IPS-NIHi7 (cell line): Measurements from ENCODE around the gene ASTN2.
A peak's percentile ranks its signal among the peaks of the same experiment; 100 is the strongest.

Experiments
- DNase-seq: peaks from one replicate; pipeline ENCODE4 v3.0.0; 2012; ENCODE audit warnings: mixed read lengths; ENCODE audit errors: extremely low spot score

The ASTN2 gene

DNA sequence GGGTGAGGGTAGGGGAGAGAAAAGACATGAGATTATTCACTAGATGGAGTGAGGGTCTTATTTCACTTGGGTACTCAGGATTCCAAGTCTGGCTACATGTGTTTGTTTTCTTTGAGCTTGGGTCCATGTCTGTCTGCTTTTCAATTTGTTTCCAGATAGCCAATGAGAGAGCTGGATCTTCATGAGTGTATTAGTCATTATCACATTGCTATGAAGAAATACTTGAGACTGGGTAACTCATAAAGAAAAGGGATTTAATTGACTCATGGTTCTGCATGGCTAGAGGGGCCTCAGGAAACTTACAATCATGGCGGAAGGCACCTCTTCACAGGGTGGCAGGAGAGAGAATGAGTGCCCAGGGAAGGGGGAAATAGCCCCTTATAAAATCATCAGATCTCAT is 924.5 kb downstream of the ASTN2 start:
- no peak for DNase-seq

DNA sequence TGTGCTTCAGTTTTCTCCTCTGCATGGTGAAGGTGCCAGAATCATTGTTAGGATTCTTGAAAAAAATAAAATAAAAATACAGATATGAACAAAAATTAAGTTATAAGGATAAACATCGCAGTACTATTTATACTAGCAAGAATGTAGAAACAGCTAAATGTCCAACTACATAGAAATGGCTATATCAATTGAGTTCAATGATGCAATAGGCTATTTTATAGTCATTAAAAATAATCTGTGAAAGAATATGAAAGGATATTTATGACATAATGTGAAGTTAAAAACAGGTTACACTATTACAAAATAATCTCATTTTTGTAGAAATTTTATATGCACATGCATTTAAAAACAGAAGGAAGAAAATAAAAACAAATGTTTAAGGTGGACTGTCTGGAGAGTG is 926.5 kb downstream of the ASTN2 start:
- no peak for DNase-seq

DNA sequence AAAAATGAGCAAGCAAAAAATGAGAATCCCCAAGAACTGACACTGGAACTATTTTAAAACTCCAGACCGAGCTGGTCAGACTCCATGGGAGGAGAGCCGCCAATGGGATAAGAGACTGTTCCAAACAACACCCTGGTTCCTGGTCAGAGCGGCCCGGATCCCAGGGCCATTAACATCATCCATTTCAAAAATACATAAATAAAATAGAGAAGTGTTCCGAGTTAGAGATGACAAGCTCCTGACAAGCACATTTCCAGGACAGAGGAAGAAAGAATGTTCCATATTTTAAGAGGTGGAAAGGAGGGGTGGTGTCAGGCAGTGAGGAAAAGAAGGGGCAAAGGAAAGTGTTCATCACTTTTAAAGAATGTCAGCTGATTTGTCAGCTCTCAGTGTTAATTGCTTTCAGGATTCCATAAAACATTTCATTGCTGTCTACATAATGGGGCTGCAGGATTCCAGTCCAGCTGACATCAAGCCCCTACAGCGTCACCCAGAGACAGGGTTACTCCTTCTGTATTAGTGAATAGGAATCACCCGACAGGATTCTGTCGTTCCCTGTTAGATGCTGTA is 930.3 kb downstream of the ASTN2 start:
- DNase-seq: no peak

DNA sequence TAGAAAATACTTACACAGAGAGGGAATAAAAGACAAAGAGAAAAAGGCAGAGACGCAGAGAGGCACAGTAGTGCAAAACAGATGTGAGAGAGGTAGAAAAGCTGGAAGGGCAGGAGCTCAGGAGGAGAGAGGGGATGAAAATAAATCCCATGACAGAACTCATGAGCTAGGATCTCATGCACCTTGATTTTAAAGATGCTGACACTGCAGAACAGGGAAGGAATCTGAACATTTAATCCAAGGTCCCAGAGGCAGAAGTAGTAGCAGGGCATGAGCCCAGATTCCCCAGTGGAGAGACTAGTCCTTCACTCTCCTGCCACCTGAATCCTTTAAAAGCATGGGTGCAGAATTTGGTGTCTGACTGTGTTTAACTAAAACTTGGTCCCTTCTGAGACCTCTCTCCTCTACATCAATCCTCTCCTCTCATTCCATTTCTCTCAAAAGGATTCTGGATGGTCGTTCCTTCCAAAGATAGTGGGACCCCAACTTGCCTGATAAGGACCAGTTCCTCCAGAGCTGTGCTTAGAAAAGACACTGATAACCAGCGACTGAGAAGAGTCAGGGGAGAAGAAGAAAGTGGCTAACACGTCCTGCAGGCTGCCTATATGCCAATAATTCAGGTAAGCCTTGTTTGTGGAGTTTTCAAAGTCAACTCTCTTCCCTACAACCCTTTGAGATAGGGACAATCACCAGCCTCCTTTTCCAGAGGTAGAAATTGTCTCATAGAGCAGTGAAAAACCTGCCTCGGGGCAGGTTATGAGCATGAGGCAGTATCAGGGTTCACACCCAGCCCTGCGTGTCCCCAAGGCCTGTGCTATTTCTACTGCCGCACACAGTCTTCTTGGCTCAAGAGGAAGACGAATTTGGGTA is 931.0 kb downstream of the ASTN2 start:
- no peak for DNase-seq

DNA sequence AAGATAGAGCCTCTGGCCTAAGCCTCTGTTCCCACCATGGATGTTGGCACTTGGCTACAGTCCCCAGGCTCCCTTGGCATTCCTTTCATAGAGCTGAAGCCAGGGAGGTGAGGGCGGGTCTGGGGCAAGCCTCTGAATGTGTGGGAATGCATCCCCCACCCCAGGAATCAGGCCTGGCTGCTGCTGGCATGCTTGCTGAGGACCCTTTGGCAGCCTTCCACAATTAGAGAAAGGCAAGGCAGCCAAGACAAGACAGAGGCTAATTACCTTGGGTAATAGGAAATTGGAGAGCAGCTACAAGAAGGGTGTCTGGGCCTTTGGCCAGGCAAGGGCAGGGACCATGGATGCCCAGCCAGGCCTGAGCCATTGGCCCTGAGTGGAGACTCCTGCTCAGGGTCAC is 932.1 kb downstream of the ASTN2 start:
- peak; percentile 50 for DNase-seq

DNA sequence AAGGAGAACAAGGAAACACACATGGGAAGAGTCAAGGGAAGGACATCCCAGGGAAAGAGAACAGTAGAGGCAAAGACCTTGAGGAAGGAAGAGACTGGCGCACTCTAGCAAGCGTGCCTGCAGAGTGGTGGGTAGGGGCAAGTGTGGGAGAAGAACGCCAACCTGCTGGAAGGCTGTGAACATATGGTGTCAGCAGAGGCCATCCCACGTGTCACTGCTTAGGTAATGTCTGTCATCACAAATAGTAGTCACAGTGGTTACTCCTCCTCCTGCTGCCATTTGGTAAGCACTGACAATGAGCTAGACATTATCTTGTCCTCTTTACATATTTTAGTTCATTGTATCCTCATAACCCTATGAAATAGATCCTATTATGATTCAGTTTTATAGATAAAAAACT is 934.2 kb downstream of the ASTN2 start:
- no peak for DNase-seq

DNA sequence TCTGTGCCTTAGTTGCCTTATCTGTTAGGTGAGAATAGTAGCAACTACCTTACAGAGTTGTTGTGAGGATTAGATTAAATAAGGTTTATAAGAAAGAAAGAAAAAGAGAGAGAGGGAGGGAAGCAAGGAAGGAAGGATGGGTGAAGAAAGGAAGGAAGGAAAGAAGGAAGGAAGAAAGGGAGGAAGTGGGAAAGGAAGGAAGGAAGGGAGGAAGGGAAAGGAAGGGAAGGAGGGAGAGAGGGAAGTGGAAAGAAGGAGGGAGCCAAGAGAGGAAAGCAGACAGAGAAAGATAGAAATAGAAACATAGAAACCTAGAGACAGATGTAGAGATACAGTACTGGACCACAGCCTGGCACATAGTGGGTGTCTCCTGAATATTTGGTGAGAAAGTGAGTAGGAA is 934.9 kb downstream of the ASTN2 start:
- no peak for DNase-seq

DNA sequence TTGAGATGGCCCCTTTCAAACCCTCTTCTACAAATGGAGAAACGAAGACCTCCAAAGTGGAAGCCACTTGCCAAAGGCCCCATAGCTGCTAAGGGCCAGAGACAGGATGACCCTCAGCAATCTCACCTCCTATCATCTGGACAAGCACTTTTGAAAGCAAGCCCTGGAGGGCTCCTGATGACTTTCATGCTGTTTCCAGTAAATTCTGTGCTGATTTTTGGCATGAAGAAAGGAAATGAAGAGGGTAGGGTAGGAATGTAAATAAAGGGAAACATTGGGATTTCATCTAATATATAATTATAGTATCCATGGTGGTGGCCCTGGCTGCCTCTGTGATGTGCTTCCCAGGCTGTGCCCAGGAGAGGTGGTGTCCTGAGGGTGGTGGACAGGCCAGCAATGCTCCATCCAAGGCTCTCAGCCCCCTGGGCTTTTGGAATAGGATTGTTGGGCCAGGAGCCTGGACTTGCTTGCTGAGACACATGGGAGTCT is 935.8 kb downstream of the ASTN2 start:
- no peak for DNase-seq

DNA sequence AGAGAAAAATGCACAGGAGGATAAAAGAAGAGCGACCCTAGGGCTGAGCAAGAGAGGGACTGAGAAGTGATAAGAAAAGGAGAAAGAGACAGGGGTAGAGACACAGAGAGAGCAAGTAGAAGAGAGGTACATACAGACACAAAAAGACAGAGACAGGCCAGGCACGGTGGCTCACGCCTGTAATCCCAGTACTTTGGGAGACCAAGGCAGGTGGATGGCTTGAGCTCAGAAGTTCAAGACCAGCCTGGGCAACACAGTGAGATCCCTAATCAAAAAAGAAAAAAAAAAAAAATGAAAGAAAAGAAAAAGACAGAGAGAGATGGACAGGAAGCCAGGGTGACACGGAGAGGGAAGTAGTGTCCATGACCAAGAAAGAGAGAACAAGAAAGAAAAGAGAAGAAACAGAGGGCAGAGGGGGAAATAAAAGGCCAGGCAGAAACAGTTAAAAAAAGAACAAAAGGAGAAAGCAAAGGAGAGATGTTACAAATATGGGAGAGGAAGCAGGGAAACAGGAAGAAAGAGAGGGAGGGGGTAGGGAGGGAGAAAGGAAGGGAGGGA is 937.2 kb downstream of the ASTN2 start:
- DNase-seq: no peak

DNA sequence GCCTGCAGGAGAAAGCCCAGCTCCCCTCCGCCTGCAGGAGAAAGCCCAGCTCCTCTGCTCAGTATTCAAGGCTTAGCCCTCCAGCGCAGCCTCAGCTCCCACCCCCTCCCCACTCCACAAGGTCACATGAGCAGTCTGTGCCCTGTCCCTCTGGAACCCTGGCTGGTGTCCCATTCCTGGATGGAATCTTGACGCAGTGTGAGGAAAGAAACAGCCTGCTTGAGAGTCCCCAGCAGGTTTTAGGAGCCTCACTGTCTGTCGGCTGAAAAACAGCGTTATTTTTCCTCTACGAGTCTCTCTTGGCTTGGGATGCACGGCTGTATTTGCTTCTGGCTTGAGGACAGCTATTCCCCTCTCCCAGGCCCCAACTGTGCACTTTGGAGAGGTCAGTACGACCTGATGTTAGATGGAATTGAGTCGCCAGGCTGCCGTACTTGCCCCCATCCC is 937.9 kb downstream of the ASTN2 start:
- DNase-seq: no peak

DNA sequence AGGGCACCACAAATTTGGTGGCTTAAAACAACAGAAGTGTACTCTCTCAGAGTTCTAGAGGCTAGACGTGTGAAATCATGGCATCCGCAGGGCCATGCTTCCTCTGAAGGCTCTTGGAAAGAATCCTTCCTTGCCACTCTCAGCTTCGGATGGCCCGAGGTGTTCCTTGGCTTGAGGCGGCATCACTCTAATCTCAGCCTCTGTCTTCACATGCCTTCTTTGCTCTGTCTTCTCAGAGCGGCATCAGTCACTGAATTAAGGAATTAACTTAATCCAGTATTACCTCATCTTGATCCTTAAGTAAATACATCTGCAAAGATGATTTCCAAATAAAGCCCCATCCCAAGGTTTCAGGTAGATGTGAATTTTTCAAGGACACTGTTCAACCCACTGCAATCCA is 938.9 kb downstream of the ASTN2 start:
- no peak for DNase-seq

DNA sequence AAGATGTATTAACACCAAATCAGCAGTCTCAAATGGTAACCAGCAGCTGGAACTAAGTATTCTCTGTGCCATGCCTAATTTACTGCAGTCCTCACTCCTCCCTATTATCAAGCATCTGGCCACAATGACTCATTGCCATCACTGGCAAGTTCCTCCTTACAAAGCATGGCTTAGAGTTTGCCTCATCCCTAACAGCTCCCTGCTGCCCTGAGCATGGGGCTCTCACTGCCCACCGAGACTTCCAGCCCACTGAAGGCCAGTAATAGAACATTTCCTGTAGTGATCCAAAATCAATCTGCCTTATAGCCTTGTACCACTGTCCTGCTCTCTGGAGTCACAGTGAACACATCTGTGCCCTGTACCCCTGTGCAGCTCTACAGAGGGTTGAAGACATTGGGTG is 939.7 kb downstream of the ASTN2 start:
- no peak for DNase-seq

DNA sequence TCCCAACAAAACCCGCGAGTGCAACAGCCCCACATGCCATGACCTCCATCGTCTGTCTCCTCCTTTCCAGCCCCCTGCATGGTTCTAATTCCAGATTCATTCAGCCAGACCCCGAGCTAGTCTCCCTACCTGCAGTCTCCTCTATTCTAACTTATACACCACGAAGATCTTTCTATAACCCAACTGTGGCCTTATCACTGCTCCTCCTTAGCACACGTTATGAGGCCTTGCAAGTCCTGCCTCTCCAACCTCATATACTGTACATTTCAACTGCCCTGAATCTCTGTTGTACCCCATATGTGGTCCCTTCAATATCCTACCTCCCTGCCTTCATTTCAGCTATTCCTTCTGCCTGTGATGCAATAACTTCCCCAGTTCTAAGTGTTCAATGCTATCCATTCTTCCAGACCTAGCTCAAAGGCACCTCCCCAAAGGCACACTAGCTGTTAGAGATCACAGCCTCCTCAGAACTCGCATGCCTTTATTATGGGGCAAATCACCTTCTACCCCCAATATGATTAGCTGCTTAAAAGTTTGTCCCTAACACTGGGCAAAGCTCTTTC is 942.8 kb downstream of the ASTN2 start:
- DNase-seq: no peak

DNA sequence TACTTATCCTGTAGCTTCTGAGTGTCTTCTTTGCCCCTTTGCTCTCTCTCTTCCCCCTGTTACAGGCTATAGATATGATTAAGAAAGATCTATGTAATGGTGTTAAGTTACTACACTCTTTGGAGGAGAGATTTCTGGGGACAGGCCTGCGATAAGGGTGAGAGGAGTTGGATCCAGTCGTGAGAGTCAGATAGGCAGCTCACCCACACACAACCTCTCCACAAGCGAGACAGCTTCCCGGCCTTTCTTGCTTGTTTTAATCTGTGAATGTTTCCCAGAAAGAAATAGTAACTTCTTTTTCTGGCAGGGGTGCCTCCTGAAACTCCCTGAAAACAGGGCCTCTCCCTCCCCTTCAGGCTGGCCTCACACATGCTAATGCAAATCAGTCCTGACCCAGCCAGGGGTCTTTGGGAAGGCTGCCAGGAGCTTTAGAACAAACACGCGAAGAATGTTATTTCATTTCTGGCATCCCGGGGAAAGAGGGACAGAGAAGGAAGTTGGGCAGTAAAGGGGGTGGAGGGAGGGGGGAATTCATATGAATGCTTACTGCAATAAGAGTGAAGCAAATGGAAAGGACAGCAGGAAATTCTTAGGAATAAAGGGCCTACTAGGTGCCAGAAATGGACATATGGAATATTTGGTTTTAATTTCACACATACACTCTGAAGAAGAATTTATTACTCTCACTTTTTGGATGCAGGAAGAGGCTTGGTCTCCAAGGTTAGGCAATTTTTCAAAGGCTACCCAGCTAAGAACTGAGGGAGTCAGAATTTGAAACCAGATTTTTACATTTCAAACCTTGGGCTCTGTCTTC is 943.6 kb downstream of the ASTN2 start:
- DNase-seq: peak; percentile 93

DNA sequence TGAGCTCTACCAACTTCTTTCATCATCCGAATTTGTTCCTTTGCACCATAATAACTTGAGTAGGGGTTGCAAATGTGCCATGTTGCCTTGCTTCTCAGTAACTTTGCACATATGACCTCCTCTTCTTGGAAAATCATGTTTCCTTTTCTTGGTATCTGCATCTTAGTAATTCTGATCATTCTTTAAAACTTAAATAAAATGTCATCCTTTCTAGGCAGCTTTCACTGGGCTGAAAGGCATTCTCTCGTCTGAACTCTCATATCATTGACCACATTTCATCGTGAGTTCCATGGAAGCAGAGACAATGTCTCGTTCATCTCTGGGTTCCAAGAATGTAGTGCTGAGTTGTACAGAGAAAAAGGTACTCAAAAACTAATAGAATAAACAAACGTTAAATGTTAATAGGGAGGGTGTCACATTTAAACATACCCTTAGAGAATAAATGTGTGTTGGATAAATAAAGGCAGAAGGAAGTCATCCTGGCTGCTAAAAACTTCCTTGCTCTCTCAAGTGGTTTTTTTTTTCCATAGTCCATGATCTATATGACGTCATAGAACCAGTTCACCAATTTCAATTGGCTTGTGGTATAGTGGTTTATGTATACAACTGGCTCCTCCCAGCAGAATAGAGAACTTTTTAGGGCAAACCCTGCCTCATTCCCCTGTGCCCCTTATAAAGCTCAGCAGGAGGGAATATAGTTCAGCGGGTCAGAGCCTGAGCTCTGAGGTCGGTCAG is 945.9 kb downstream of the ASTN2 start:
- DNase-seq: no peak

DNA sequence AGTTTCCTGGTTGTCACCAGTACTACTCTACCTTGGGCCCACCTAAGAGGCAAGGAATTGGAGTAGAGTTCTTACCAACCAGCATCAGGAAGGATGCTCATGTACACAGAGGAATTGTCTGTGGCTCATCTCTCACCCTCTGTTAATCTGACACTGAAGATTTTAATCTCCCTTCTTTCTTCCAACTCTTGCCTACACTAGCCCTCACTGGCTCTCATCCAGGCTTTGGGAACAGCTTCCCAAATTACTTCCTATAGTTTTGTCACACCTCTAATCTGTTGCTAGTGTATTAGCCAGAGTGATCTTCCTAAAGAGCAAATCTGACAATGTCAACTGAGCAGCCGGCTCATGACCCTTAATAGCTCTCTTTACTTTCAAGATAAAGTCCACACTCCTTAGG is 946.5 kb downstream of the ASTN2 start:
- no peak for DNase-seq

DNA sequence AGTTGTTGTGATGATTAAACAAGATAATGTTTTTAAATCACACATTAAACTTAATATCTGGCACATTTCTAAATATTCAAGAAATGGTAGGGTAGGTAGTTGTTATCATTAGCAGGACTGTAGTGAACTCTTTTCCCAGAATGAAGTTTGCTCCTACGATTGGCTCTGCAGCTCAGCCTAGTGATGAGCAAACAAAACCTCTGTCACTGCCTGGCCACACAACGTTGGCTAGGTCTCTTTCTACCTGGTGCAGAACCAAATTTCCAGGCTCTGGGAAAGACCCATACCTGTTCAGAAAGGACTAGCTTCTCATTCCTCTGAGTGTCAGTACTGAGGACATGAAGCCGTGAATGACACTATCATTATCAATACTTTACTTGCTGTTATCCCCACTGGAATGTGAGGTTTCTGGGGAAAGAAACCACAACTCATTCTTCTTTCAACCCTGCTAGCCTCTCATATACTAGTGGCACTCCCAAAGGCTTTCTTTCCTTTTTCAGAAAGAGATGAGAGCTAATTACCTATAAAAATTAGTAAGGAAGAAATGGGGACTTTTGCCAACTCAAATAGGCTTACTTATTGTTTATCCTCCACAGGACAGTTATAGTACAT is 947.0 kb downstream of the ASTN2 start:
- DNase-seq: no peak

DNA sequence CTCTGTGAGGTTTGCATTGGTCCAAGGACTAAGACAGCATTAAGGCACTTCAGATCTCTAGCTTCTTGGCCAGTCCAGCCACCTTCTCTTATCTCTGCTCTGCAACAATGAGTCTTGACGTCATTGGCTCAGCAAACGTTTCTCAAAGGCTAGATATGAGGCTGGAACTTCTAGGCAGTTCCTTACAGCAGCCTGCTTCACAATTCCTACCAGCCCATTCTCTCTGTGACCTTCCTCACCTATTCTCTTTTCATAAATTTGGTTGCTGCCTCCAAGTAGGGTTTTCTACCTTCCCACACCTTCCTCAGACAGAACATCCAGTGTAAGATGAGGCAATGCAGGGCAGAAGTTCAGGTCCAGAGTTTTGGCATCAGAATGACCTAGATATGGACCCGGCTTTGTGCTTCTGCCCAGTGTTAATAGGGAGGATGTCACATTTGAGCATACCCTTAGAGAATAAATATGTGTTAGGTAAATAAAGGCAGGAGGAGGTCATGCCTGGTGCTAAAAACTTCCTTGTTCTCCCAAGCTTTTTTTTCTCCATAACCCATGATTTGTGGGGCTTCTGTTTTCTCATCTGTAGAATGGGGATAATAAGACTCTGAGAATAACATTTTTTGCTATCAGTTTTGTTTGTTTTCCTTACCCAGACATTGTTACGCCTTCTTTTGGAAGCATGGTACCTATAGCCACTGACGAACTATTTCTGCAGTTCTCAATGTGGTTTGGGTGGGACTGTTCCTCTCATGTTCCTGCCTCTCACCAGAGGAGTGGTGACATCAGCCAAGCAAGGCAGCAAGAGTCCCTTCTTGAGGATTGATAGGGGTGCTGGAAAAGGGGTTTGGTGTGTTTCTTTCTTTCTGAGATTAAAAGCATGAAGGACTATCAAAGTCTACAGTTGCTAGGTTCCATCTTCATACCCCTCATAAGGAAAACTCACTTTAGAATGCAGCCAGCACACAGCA is 948.3 kb downstream of the ASTN2 start:
- no peak for DNase-seq

DNA sequence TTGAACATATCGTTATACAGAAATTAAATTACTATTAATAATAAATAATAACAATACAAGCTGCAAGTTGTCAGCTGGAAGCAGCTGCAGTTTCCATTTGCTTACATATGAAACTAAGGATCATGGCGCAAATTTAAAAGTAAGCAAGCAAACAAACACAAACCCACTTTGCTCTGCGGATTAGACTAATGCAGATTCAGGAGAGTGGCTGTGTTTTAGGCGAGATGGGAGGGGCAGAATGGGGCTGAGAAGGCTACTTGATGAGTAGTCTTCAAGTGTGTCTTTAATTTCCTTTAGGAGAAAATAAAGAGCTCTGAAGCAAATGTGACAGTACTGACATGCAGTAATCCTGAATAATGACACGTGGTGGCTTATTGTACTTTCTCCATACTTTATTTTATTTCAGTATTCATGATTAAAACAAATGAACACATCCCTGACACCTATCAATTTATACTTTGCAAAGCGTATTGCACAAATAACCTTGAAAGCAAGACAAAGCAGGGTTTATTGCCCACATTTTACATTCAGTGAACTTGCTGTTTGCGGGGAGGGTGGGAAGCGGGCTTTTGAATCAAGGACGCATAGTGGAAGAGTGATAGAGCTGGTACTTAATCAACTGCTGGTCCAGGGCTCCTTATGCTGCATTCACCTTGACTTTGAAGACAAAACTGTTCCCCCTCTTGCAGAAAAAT is 949.1 kb downstream of the ASTN2 start:
- no peak for DNase-seq
